HG02610 (cell line): ENCODE results near the gene GOLT1B.

Source experiments
- ATAC-seq: cut with Tn5 transposase; IDR thresholded peaks from one replicate; pipeline ENCODE4 v1.9.1; 2021; ENCODE audit warnings: mild to moderate bottlenecking, moderate library complexity; ENCODE audit not compliant: unreplicated experiment

The GOLT1B gene

DNA sequence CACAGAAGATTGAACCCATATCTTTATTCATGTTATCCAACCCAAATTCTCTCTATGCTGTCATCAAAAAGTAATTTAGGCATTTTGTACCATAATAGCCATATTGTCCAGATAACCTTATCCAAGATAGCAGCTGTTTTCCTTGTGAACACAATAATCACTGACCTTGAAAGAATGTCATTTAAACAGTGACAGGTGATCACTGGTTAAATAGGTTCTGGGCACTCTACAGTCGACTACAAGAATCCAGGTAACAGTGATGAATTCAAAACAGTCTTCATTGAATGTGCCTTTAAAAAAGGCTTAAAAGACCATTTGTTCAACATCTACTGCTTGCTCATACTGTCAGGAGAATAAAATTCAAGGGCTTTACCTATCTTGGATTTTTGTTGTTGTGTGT lies 20.0 kb downstream of the GOLT1B start:
- ATAC-seq = no peak

DNA sequence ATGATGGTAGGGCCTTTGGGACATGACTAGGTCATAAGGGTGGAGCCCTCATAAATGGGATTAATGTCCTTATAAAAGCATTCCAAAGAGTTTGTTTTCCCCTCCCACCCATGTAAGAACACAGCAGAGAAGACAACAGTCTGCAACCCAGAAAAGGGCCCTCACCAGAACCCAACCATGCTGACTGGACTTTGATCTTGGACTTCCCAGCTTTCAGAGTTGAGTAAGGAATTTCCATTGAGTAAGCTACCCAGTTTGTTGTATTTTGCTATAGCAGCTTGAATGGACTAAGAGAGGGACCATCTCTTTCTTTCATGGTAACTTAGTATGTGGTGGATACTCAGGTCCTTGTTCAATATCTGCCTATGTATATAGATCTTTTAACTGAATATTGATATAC lies 21.6 kb downstream of the GOLT1B start:
- ATAC-seq = no peak

GRCh38 chr12:21526053-21526452 lies 24.5 kb downstream of the GOLT1B start, which contains the start of gene SPX:
TSS of gene SPX (plus strand) at chr12:21526296. CDS start at chr12:21526473, 177 bp downstream.
- no peak for ATAC-seq

DNA sequence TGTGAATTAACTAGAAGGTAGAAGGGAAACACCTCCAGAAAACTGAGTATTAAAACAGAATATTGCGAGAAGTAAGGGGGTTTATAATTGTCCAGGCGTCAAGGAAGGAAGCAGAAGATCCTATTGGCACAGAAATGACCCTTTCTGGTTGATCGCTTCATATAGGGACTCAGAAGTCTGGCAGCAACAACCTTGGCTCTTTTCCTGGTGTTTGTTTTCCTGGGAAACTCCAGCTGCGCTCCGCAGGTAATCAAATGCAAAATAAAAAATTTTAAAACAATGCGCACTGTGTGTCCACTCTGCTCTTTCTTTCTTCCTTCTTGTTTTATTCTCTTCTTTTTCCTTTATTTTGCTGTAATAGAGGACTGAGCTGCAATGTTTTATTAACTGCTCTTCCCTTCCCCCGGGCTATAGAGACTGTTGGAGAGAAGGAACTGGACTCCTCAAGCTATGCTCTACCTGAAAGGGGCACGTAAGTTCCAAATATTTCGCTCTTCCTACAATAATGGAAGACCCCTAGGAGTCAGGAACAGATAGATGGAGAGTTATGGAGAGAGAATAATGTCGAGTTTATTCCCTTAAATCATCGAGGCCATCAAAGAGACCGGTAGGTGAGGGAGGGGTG lies 25.2 kb downstream of the GOLT1B start:
- ATAC-seq = no peak

DNA sequence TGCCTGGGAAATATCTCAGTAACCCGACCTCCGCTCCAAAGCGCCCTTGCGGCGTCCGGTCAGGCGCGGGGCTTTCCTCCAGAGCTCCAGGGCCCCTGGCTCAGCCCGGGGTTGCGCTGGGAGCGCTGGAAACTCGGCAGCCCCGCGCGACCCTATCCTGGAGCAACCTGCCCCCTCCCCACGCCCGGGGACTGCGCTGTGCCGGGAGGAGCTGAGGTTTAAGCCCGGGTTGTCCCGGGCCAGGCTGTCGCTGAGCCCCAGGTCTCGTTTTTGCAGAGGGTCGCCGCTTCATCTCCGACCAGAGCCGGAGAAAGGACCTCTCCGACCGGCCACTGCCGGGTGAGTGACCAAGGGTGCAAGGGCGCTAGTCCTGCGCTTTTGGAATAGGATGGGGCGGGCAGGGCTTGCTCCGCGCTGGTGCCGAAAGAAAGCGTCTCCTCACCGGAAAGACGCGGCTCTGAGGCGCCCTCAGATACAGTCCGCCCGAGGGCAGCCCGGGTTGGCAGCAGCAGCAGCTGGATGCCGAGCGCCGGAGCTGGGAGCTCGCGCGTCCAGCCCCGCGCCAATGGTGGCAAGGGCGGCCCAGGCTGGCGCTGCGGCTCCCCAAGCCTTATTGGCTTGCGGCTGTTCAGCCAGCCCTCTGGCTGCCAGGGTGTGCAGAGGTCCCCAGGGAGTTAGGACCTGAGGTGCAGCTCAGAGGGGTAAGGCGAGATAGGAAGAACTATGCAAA lies 26.0 kb downstream of the GOLT1B start:
- peak; percentile 95 for ATAC-seq

- ATAC-seq = no peak
These were observed 27.4 kb downstream of the GOLT1B start for GRCh38 chr12:21528953-21529352.

DNA sequence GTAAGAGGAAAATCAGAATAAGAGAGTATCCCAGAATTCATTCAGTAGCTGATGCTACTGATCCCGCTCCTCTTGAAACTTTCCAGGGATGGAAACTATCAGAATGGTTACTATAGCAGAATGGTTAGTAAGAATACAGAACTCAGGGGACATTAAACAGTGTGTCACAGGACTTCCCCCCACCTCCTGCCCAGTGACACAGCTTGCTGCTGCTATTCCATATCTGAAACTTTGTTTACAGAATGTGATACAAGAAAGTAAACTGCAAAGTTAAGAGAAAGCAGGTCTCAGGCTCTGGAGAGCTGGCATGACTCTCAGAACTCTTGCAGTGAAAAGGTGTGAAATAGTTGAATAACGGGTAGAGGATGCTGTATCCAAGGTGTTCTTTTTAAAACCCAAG lies 27.9 kb downstream of the GOLT1B start:
- no peak for ATAC-seq

DNA sequence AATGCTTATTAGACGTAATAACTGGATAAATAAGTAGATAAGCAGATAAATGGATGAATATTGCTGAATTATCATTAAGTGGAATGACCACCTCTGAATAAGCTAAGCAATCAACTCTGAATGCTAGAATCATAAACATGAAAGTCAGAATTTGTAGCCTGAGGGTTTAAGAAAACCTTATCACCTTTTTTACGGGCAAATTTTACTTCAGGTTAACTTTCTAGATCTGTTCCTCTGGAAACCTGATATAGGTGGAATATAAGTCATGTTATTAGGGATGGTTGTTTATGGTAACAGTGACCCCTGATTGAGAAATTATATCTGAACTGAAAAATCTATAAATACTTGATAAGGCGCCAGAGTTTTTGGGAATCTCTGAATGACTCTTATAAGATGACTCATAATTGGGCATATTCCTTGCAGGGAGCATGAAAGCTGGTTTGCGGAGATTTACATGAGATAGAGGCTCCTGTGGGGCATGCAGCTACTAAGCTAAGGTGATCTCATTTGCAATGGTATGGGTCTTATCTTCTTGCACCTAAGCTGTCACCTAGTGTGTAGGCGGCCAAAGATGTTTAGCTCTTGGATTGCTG lies 36.6 kb downstream of the GOLT1B start:
- no peak for ATAC-seq

DNA sequence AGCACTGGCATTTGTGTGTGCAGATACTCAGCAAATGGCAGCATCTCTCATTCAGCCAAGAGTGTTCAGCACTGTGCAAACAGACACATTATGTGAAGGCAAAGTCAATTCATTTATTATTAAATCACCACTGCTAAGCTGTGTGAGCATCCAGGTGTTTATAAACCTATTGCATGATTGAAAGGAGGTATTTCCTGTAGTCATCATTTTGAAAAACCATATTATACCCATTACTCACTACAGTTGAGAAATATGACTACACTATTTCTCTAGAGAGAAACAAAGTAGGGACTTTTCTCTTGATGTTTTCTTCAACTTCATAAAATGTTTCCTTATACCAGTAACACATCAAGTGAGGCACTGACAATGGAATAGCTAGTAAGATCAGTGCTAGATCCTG lies 38.2 kb downstream of the GOLT1B start:
- peak; percentile 77 for ATAC-seq

GRCh38 chr12:21541773-21542172 lies 40.2 kb downstream of the GOLT1B start:
- no peak for ATAC-seq

DNA sequence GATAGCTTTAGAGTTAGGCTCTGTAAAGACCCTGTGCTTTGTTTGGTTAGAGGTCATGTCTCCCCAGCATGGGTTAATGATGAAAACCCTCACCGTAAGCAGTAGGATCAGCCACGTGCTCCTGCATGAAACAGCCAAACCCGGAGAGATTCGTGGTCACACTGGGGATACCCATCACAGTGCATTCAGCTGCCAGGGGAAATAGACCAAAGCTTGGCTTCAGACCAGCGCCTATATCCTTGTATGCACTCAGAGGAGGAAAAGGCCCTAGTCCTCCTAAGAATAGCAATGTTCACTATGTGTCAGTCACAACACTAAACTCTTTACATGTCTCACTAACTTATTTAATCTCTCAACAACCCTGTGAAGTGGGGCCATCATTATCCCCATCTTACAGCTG lies 40.8 kb downstream of the GOLT1B start:
- no peak for ATAC-seq

DNA sequence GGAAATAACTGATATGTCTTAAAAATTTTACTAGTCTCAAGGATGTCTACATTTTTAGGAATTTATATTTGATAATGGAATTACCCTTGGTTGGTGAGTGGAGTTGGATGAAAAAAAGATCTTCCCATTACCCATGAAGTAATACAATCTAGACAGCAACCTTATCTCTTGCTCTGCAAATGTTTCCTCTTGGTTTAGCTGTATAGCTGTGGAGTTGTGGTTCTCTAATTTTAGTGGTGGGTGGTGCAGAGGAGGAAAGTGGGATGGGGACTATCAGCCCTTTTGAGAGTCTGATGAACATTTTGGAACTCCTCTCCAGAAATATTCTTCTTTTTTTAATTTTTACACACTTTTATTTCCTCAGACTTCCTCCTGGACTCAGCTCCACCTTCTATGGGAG lies 41.6 kb downstream of the GOLT1B start:
- no peak for ATAC-seq

DNA sequence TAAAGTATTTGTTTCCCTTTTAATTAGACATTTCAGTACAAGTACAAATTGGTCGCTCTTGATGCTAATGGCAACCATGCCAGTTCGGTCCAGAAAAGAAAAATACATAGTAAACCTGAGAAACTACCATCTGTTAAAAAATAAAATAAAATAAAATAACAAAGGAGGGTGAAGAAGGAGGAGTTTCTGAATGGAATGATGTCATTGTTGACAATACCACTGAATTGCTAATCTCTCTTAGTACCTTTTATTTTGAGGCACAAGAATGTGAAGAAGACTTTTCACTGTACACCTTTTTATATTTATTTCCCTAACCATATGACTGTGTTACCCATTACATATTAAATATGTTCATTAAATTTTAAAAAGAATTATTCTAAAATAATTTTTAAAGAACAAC lies 44.0 kb downstream of the GOLT1B start:
- ATAC-seq = no peak

GRCh38 chr12:21546716-21547115 lies 45.1 kb downstream of the GOLT1B start:
- ATAC-seq = no peak

DNA sequence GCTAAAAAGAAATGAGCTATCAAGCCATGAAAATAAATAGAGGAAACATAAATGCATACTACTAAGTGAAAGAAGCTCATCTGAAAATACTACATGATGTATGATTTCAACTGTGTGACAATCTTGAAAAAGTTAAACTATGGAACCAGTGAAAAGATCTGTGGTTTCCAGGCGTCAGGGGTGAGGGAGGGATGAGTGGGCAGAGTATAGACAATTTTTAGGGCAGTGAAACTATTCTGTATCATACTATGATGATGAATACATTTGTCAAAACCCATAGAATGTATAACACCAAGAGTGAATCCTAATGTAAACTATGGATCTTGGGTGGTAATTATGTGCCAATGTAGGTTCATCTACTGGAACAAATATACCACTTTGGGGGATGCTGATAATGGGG lies 45.8 kb downstream of the GOLT1B start:
- no peak for ATAC-seq

GRCh38 chr12:21551841-21552465 lies 50.4 kb downstream of the GOLT1B start:
- no peak for ATAC-seq

DNA sequence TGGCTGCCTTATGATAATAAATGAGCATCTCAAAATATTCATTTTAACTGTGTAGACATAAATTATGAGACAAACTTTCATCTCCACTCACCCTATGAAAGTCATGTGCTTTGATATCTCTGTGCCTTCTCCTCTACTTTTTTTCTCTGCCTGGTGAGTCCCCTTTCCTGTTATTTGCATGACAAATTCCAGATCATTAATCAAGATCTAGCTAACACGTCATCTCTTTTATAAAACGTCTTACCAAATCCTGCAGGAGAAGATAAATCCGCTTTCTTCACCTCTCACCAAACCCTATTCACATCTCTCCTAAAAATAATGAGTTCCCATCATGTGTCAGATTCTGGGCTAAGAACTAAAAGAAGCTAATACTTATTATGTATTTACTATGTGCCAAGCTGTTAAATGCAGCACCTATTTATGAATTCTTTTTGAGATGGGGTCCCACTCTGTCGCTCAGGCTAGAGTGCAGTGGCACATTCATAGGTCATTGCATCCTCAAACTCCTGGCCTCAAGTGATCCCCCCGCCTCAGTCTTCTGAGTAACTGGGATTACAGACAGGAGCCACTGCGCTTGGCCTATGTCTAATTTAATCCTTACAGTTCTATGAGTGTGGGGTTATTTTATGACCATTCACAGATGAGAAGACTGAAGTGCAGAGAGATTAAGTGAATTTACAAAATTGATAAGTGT lies 51.2 kb downstream of the GOLT1B start:
- no peak for ATAC-seq

GRCh38 chr12:21553329-21553675 lies 51.7 kb downstream of the GOLT1B start:
- ATAC-seq = no peak

DNA sequence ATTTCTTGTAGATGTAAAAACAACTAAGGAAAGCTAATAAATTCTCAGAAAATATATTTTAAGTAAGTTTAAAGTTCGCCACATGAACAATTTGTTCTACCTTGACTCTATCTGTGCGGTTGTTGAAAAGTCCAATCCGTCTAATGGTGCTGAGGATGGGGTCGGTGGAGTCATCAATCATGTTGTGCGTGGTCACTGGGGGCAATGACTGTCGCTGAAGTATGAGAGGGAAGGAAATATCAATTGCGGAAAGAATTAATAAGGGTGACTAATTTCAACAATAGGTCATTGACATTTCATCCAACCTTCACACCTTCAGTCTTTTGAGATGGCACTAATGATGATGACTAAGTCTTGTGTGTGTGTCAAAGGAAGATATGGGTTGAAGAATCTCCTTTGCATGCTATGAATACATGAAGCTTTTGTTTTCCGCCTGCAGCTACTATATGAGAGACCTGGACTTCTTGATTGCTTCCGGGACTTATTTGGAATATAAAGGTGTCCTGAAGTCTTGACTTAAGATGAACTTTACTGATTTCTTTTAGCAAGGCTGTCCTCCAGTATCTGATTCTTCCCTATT lies 56.6 kb downstream of the GOLT1B start:
- ATAC-seq = no peak

DNA sequence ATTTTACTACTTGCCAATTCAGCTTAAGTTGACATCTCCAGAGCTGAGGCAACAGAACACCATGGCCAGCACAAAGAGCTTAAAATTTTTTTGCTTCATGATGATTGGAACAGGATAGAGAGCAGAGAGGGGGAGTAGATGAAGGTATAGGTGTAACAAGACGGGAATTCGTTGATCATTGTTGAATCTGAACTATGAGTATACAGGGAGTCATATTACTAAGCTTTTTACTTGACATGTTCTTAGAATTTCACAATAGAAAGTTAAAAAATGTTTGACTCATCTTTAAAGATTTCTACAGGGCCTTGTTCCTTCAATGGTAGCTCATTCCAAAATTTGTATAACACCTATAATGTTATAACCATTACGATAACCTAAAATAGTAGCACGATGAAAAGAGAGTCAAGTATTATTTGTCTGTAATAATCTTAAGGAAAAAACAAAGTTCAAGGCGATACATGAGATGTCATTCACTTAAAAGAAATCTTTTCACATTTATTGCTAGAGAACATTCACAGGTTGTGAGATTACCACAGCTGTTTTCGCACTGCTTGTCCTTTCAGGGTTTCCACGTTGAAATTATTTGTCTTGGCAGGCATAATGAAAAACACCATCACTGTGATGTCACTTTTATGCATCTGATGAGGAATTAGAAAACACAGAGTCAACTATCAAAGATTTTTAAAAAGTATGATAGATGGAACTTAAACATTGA lies 58.4 kb downstream of the GOLT1B start:
- ATAC-seq = no peak
